Stimulated activated naive CD4-positive, alpha-beta T cell treated with Interleukin-2 at 50 U/mL for 16 hours (primary cell): ENCODE measurements around the gene FBXL16.
"Not testable (repeated sequence)": the region's sequence is repeated elsewhere in the genome, so short reads cannot be mapped to it uniquely, and the experiment has no call there.

ENCODE experiments used
- DNase-seq: peaks from one replicate; lab custom pipeline; 2025; lab: John Stamatoyannopoulos, UW

FBXL16 gene

DNA sequence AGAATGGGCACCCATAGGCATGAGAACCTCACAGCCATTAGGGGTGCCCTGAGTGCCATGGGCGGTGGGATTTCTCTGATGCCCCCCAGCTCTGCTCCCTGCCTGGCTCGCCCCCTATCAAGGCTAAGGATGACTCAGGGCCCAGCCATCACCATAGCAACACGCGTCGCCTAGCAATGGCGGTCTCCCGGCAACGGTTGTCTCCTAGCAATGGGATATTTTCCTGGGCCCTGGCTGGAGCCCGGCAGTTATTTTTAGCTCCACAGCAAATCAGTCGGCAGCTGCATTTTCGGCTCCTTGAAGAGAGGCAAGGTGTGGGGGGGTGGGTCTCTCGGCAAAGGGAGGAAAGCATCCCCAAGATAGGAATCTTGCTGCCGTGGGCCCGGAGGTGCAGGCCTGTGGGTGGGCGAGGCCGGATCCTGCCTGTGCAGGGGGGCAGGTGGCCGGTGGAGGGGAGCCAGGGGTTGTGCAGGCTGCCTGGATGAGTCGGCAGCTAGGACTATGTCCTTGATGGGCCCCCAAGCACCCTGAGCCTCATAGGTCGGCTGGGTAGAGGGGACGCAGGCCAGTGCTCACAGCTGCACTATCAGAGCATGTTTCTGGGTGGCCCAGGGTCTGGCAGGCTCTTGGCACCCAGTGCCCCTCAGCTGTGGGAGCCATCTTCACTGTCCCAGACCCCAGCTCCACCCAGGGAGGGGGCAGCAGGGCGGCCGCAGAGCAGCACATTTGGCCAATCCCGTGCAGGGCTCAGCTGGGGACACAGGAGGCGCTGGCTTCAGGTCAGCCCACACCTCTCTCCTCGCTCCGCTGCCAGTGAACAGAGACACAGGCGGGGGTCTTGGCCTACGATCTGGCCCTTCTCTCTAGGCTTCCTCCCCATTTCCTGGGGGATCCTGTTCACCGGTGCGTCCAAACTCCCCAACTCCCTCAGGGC is 4.2 kb upstream of the FBXL16 start:
- DNase-seq: no peak

DNA sequence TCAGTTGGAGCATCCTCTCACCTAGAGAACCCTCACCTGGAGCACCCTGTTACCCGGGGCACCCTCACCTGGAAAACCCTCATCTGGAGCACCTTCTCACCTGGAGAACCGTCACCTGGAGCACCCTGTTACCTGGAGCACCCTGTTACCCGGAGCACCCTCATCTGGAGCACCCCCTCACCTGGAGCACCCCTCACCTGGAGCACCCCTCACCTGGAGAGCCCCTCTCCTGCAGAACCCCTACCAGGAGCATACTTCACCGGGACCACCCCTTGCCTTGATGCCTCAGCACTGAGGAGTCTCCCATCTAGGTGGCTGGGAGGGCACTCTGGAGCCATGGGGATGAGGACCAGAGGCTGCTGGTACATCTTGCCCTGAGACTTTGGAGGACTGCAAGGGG is 3.4 kb upstream of the FBXL16 start:
- DNase-seq: no peak

DNA sequence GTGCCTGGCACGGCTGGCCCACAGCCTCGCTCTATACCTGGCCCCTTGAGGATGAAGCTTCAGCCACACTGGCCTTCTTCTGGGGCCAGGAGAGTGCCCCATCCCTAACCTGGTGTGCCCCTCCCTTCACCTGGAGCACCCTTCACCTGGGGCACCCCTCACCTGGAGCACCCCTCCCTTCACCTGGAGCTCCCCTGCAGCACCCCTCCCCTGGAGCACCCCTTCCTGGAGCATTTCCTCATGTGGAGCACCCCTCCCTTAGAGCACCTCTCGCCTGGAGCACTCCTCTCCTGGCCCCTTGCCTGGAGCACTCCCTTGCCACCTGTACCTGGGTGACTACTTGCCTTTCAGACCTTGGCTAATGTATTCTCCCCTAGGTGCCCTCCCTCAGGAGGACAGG is 2.4 kb upstream of the FBXL16 start:
- DNase-seq: no peak

DNA sequence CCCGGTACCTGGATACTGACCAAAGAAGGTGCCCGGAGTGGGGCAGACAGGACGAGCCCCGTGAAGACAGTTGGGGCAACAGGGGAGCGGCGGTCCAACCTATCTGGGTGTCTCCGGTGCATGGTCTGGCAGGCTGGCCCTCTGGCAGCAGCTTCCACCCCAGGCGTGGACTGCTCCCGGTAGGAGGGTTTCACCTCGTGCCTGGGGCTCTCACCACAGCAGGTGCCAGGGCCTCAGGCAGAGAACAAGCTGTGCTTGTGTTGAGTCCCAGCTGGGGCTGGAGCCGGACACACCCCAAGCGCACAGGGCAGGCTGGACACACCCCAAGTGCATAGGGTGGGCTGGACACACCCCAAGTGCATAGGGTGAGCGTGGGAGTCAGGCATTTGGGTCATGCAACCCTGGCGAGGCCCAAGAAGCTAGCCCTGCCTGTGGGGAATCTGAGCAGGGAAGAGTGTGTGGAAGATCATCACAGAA is 1.5 kb upstream of the FBXL16 start:
- DNase-seq: no peak

DNA sequence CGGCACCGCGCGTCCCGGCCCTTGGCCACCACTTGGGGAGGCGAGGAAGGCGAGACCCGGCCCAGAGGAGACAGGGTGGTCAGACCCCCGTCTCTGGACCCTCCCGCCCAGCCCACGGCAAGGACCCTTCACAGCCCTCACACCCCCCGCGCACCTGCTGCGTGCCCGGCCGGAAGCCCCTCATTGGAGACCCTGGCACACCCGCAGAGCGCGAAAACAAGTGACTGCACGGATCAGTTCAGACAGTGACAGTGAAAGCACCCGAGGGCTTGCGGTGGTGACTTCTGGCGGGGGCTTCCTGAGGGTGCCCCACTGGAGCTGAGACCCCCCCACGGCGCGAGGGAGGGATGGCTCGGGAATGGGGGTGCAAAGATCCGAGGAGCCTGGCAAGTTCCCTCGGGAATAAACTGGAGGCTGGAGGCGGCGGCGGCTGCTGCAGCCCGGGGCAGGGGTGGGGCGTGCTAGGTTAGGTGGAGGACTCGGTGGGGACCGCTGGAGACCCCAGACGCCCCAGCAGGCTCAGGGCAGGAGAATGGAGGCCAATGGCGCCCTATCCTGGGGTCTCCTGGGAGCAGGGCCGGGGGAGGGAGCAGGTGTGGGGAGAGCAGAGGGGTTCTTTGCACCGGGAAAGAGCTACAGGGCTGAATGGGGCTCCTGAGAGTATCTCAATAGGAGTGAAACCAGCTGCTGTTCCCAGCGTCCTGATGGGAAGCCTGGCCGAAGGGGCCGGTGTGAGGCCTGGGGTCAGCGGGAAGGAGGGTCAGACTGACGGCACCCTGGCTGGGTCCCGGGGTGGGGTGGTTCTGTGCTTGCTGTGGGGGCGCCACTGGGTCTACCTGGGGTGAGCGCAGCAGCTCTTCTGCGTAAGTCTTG is 824 bp upstream of the FBXL16 start:
- no peak for DNase-seq

DNA sequence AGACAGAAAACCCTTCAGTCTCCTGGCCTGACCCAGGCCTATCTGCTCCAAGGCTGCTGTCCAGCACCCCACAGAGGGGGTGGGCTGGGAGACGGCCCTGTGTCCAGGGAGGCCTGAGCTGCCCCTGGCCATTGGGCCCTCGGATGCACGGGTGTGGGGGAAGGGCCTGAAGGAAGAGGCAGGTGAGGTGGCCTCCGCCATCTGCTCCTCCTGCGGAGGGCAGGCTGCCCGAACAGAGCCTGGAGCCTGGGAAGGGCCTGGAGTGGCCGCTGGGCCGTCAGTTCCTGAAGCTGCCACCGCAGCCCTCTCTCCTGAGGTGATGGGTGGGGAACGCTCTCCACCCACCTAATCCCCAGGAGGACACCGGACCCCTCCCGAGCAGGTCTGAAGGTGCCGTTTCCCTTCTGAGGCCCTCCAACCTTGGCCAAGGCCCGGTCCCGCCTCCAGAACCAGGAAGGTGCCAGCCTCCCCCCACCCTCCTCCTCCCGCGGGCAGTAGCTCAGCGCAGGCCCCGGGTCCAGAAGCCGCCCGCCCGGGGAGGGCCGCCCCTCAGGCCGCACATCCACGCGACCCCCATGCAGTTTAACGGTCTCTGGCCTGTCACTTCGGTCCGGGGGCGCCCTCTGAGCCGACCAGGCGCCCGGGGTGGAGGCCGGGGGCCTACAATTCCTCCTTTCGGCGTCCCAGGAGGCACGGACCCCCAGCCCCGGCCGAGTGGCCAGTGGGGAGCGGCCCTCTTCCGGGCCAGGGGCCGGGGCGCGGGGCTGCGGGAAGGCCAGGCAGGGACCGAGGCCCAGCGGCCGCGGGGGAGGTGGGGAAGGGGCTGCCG is 835 bp downstream of the FBXL16 start:
- DNase-seq: no peak

DNA sequence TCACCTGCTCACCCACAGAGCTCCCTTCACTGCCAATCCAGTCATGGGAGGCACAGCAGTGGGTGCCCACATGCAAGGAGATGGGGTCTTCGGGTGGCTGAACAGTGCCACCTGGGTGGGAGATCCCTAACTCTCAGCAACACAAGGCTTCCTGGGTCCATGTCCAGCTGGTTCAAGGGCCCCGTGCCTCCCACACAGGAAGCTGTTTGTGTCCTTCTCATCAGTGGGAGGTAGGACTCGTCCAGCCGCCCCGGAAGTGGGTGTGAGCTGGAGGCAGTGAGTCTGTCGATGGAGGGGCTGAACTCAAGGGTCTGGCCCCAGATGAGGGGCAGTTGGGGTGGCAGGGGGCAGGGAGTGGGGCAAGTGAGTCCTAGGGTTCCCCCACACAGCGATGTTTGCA is 1.6 kb downstream of the FBXL16 start:
- no peak for DNase-seq

DNA sequence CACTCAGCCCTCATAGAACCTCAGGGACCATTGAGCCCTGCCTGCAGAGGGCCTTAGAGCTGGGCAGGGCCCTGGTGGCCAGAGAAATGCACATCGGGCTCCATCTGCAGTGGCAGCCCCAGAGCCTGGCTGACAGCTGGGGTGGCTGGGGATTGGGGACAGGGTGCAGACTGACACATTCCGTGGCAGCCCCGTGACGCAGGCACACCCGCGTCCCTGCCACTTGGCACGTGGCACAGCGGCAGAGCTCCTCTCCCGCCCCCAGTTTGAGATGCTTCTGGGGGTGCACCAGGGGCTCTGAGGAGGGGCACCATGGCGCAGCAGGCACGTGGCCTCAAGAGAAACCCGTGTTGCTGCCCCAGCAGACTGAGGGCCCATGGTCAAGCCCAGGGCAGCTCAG is 2.2 kb downstream of the FBXL16 start:
- DNase-seq: no peak

DNA sequence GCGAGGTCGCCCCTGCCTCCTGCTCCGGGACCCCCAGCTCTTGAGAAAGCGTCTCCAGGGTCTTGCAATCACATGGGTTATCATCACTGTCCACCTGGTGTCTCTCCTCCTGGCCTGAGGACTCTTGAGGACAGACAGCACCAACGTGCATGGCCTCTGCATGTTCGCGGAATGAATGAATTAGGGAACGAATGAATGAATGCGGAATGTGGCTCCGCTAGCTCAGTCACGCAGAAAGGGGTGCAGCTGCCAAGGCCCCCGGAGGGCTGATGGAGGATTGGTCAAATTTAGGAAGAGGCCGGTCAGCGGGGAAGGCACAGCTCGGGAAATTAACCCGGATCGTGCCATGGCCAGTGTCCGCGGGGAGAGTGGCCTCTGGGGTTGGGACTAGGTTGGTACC is 3.3 kb downstream of the FBXL16 start:
- DNase-seq: no peak

DNA sequence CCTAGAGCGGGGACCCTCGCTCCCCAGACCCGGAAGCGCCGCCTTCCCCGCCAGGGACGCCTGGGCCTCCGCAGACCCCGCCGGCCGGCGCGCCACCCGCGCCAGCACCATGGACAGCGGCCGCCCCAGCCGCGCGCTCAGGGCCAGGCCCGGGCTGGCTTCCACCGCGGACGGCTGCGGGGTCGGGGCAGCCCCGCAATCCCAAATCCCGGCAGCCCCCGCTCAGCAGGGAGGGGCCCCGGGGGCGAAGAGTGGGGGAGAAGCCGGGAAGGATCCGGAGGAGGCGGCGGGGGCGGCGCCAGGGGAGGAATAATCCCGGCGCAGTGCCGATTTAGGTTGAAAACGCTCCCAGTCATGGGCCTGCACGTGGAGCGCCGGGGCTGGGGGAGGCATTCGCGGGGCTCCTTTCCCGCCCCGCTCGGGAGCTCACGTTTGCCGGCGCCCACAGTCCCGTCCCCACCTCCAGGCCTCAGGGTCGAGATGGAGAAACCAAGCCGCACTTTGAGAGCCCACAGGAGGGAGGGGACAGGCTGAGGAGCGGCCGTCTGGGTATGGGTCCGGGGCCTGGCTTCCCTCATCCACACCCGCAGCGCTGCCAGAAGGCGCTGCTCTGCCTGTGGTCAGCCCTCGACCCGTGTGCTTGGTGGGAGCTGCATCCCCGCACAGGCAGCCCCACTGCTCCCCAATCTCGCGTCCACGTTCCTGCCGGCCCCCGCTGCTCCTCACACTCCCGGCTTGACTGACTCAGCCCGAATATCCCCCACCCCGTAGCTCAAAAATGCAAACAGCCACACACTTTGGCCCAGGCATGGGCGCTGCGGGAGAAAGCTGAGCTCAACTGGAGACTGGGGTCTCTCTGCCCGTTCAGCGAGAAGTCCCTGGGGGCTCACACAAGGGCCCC is 4.7 kb downstream of the FBXL16 start:
- peak; percentile 27 for DNase-seq

DNA sequence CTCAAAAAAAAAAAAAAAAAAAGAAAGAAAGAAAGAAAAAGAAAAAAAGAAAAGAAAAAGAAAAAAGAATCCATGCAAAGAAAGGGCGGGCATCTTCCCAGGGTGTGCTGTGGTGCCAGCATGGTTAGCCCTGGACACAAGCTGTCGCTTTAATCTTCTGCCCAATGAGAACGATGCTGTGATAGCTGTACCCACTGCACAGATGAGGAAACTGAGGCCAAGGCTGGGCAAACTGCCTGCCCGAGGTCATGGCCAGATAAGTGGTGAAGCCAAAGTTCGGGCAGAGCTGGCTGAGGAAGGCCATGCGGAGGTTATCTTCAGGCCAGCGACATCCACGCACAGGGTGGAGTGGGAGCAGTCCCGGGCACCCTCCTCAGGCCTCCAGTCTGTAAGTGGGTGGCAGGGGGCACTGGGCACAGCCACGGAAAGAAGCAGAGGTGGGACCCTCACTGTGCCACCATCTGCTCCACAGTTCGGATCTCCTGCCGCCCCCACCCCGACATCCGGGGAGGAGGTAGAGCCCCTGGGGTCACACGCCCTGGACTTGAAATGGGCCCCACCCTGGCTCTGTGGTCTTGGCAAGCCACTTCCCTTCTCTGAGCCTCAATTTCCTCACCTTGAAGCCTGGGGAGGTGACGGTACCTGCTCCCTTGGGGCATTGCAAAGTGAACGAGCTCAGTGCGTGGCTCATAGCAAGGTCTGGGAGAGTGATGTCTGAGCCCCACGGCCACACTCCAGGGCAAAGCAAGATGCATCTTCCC is 6.5 kb downstream of the FBXL16 start:
- DNase-seq: no peak

DNA sequence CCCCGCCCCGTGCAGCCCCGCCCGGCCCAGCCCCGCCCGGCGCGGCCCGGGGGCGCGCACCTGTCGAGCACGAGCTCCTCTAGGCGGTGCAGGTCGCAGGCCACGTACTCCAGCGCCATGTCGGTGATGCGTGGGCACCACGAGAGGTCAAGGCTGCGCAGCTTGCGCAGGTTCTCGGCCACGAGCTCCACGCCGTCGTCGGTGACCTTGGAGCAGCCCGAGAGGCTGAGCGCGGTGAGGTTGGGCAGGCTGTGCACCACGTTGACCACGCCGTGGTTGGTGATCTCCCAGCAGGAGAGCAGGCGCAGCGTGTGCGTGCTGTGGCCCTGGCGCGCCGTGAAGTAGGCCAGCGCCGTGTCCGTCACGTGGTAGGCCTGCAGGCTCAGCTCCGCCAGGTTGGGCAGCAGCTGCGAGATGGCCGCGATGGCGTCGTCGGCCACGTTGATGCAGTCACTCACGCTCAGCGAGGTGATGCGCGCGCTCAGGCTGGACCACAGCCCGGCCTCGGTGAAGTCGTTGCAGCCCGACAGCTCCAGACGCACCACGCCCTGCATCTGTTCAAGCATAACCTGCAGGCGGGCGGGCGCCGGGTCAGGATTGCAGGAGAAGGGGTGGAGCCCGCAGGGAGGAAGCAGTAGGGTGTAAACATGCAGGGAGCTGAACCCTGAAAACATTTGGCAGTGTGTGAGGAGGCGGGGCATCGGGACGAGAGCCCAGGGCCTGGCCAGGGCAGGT is 10.1 kb downstream of the FBXL16 start:
- peak; percentile 68 for DNase-seq

DNA sequence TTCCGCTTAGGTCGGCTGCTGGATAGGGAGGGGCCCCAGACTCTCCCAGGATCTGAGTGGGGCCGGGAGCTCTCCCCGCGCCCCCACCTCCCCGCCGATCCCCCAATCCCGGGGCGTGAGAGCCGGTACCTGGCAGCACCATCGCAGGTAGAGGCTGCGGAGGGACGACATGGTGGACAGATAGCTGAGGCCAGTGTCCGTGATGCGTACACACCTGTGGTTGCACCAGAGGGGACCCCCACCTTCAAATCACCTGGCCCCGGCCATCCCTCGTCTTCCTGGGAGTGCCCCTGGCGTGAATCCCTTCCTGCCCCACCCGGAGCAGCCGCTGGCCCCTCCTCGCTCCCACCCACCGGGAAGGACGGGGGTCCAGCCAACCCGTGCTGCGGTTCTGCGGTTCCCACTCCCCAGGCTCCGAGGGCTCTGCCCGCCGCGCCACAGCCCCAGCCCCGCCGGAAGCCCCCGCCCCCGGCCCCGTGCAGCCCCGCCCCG is 10.7 kb downstream of the FBXL16 start:
- no peak for DNase-seq

DNA sequence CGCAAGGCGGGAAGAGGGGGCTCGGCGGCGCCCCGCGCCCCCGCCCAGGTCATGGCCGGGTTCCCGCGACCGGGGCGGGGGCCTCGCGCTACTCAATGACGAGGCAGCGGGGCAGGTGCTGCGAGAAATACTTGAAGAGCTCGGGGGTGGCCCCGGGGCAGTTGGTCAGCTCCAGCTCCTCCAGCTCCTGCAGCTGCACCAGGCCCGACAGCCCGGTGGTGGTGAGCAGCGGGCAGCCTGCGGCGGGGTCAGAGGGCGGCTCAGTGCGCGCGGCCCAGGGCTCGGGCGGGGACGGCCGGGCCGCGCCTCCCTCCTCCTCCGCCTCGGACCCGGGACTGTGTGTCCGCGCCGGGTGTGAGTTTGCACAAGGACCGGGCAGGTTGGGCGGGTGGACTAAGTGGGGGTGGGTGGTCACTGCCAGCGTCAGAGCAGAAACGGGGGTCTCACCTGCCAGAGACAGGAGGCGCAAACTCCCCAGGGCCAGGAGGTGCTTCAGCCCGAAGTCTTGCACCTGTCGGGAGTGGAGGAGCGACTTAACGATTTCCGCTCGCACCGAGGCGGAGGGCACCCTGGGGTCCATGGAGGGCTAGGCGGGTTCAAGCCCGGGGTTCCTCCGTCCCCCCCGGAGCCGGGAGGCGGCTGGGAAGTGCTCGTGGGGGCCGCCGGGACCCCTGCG is 11.3 kb downstream of the FBXL16 start:
- no peak for DNase-seq

DNA sequence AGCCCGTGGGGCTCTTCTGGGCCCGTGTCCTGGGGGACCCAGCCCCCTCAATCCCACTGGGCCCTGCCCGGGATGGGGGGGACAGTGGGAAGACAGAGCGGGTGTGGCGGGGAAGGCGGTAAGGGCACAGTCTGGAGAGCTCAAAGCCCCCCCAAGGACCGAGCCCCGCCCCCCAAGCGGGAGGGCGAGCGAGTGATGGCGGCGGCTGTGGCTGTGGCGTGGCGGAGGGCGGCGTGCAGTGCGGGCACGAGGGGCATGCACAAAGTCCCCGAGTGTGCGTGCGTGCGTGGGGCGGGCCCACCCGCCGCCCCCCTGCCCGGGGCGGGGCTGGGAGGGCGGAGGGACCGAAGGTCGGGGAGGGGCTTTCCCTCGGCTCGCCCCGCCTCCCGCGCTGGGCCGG is 11.8 kb downstream of the FBXL16 start:
- DNase-seq: no peak

DNA sequence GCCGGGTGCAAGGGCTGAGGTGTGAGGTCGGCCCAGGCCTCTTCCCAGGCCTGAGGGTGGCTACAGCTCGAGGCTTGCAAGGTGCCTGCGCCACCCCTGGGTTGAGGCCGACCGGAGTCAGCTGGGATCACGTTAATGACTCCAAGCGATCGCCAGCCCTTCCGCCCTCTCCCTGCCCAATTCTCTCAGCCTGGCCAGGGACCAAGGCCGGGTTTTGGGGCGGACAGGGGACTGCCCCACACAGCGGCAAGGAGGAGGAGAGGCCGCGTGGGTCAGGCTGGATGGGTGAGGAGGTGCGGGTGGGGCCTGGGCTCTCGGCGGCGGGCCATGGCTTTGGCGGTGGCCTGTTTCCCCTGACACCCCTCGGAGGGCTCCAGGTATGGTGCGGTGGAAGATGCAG is 12.2 kb downstream of the FBXL16 start:
- DNase-seq: no peak

DNA sequence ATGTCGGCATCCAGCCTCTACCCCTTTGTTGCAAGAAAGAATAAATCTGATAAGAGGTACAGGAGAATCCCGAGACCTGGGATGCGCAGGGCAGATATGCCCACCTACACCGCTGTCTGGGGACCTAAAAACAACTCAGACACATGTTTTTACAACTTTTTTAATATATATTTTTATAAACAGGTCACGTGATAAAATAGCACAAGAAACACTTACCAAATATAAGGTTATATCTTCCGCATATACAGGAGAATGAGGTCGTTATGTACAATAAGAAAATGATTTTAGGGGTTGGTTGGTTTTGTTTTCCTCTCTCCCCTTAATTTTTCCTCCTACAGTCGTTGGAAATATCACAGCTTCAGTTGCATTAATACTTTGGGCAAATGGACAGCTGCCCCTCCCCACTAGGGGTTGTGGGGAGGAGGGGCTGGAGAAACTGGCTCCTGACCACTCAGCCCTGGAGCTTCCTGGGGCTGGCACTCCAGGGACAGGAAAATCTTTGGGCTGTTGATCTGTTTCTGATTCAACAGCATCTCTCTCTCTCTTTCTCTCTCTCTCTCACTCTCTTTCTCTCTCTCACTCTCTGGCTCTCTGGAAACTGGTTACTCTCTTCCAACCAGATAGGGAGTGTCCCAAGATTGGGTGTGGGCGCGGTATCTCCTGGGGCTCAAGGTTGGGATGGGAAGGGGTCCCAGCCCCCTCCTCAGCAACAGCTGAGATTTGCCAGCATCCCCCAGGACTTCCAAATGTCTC is 13.1 kb downstream of the FBXL16 start:
- no peak for DNase-seq

DNA sequence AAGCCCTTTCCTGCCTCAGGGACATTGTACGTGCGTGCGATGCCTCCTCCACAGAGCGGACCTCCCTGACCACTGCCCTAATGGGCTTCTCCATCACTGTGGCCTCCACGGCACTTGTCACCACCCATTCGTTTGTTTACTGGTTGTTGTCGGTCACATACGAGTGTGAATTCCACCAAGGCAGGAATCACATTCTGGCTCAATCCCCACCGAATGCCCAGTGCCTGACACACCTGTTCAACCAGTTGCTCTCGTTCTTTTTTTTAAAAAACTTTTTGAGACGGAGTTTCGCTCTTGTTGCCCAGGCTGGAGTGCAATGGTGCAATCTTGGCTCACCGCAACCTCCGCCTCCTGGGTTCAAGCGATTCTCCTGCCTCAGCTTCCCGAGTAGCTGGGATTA is 14.4 kb downstream of the FBXL16 start:
- not testable (repeated sequence) for DNase-seq
